Measurements from ENCODE around the gene PLEKHA6. TPM values are rescaled to one million over a fixed set of nuclear protein-coding genes. Genes with fewer than 3 reads are reported as not detected.

PLEKHA6 gene
- total RNA-seq, 4 donors from 2014 or later: 3.7 to 15.4 (median 12.8) TPM

GRCh38 chr1:204319462-204319861 lies 40.3 kb downstream of the PLEKHA6 start:
- no peaks in the 10 kb centered on the region for H3K27me3 ChIP-seq
- no peak overlapping the region for H3K27ac ChIP-seq
- no peak overlapping the region for H3K4me3 ChIP-seq
- H3K9me3 ChIP-seq: no peaks in the 10 kb centered on the region
- no peaks in the 10 kb centered on the region for H3K36me3 ChIP-seq
- no peak for DNase-seq (ENCODE audit: low spot score in 2 of 2)
- TF ChIP-seq EP300 (IDR thresholded peaks at IDR 0.05) (no peak), POLR2A (IDR thresholded peaks at IDR 0.05) (no peak)
- H3K4me1 ChIP-seq: peaks cover 26% of the 10 kb centered on the region
- WGBS: 77% methylated on average over 6 of the region's 6 CpGs

DNA sequence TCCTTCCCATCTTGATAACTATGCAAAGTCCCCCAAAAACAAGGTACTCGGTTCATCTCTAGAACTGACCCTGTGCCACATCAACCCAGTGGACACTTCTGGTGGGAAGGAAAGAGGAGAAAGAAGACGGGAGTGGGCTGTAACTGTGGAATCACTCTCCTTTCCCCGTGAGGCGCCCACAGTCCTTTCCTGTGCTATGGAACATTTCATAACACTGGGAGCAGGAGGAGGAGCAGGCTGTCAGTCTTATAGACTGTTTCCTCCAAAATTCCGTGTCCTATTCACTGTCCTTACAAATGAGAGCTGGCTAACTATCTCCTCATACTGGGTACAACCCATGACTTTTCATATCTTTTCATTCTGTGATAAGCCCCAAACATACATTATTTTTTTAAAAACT lies 40.7 kb downstream of the PLEKHA6 start:
- TF ChIP-seq POLR2AphosphoS5 (IDR thresholded peaks at IDR 0.05) (no peak), POLR2A (IDR thresholded peaks at IDR 0.05) (no peak), EP300 (IDR thresholded peaks at IDR 0.05) (no peak)
- TF ChIP-seq, protein P1, sequence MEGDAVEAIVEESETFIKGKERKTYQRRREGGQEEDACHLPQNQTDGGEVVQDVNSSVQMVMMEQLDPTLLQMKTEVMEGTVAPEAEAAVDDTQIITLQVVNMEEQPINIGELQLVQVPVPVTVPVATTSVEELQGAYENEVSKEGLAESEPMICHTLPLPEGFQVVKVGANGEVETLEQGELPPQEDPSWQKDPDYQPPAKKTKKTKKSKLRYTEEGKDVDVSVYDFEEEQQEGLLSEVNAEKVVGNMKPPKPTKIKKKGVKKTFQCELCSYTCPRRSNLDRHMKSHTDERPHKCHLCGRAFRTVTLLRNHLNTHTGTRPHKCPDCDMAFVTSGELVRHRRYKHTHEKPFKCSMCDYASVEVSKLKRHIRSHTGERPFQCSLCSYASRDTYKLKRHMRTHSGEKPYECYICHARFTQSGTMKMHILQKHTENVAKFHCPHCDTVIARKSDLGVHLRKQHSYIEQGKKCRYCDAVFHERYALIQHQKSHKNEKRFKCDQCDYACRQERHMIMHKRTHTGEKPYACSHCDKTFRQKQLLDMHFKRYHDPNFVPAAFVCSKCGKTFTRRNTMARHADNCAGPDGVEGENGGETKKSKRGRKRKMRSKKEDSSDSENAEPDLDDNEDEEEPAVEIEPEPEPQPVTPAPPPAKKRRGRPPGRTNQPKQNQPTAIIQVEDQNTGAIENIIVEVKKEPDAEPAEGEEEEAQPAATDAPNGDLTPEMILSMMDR (IDR thresholded peaks at IDR 0.05): no peak
- 85% methylated on average over 5 of the region's 5 CpGs for WGBS
- H3K27me3 ChIP-seq: no peaks in the 10 kb centered on the region
- DNase-seq (ENCODE audit: low spot score in 2 of 2): no peak
- H3K27ac ChIP-seq: no peak overlapping the region
- H3K9me3 ChIP-seq: no peaks in the 10 kb centered on the region
- peaks cover 26% of the 10 kb centered on the region for H3K4me1 ChIP-seq
- H3K4me3 ChIP-seq: no peak overlapping the region
- H3K36me3 ChIP-seq: no peaks in the 10 kb centered on the region

- Histone ChIP-seq H3K9me3 (no peaks in the 10 kb centered on the region), H3K4me3 (no peak overlapping the region), H3K4me1 (peaks cover 26% of the 10 kb centered on the region), H3K27ac (no peak overlapping the region), H3K36me3 (no peaks in the 10 kb centered on the region), H3K27me3 (no peaks in the 10 kb centered on the region)
- TF ChIP-seq, protein P1 (IDR thresholded peaks at IDR 0.05): no peak
- TF ChIP-seq EP300 (IDR thresholded peaks at IDR 0.05): no peak
- TF ChIP-seq POLR2A (IDR thresholded peaks at IDR 0.05): no peak
- no peak for TF ChIP-seq POLR2AphosphoS5 (IDR thresholded peaks at IDR 0.05)
- DNase-seq (ENCODE audit: low spot score in 2 of 2): no peak
- WGBS: 84% methylated on average over 5 of the region's 5 CpGs
These were observed 41.4 kb downstream of the PLEKHA6 start for GRCh38 chr1:204318324-204318723.

DNA sequence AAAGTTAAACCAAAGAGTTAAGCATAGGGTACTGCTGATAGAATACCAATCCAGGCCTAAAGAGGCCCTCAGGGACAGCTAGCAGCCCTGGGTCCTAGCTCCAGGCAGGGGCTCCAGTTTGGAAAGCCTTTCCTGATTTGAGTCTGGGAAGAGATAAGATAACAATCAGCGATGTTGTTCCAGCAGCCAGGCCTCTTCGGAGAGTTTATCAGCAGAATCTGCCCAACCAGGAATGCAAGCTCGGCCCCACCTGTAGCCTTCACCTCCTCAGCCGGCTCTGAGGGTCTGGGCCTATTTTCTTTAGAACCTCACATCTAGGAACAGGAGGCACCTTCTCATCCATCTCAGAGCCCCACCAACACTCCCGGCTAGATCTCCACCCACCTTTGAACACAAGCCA lies 42.6 kb downstream of the PLEKHA6 start:
- Histone ChIP-seq H3K4me3 (no peak overlapping the region), H3K4me1 (peaks cover 26% of the 10 kb centered on the region), H3K9me3 (no peaks in the 10 kb centered on the region), H3K27ac (no peak overlapping the region), H3K36me3 (no peaks in the 10 kb centered on the region), H3K27me3 (no peaks in the 10 kb centered on the region)
- TF ChIP-seq, protein P1 (IDR thresholded peaks at IDR 0.05): no peak
- no peak for TF ChIP-seq EP300 (IDR thresholded peaks at IDR 0.05)
- WGBS: 48% methylated on average over 5 of the region's 5 CpGs
- DNase-seq (ENCODE audit: low spot score in 2 of 2): no peak

DNA sequence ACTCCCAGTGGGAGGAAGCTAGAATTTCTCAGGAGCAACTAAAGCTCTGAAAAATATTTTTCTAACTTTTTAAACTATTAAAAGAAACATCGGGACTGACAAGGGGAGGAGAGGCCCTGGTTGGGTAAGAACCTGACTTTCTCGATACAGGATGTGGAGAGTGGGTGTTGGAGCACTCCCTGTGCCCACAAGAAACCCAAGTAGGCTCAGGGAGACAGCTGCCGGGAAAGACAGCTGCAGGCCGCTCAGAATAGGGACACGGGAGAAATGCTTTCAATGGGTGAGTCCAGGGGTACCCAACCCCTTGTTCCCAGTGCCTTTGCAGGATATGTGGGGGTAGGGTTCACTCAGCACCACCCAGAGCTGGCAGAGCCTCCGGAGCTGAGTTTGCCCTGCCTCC lies 43.6 kb downstream of the PLEKHA6 start:
- 71% methylated on average over 6 of the region's 6 CpGs for WGBS
- Histone ChIP-seq H3K4me3 (no peak overlapping the region), H3K36me3 (no peaks in the 10 kb centered on the region), H3K9me3 (no peaks in the 10 kb centered on the region), H3K4me1 (peaks cover 19% of the 10 kb centered on the region), H3K27me3 (no peaks in the 10 kb centered on the region), H3K27ac (no peak overlapping the region)
- DNase-seq (ENCODE audit: low spot score in 2 of 2): no peak
- TF ChIP-seq EP300 (IDR thresholded peaks at IDR 0.05): no peak
- TF ChIP-seq, protein P1 (IDR thresholded peaks at IDR 0.05): no peak
- no peak for TF ChIP-seq POLR2A (IDR thresholded peaks at IDR 0.05)
- TF ChIP-seq POLR2AphosphoS5 (IDR thresholded peaks at IDR 0.05): no peak
